ENCODE data around the gene GNAZ. TPM values are rescaled to one million over a fixed set of nuclear protein-coding genes. Genes with fewer than 3 reads are reported as not detected.

Gene GNAZ
- total RNA-seq, 1 donor from 2014 or later = 0.39 TPM

DNA sequence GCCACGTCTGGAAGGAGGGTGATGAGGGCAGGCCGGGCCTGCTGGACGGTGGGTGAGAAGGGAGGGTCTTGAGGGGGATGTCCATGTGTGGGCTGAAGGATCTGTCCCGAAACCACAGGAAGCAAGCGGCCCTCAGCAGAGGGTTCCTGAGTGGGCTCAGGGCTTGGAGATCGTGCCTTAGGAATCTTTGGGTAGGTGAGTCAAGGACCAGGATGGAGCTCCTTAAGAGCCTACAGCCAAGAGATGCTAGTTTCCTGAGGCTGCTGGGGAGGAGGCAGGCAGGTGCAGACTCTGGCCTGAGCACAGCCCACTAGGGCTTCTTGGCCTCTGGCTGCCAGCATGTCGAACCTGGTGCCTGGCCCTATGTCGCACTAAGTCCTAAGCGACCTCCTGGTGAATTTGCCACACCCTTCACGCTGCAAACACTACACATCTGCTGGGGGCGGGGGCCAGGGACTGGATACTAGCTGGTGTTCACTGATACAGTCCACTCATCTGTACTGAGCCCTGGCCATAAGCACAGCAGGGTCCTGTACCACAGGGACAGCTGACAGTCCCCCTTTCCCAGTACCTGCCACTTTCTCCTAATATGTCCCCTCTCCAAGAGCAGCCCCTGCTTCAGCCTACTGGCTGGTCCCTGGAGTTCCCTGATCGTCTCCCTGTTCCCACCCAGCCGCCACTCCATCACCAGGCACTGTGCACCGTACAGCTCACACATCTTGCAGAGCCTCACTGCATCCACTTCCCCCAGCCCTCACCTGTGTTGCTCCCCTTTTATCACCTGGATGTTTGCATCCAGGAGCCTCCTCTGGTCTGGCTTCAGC lies 19.5 kb downstream of the GNAZ start:
- Mint-ChIP-seq H3K27ac (no peak overlapping the region), H3K4me1 (ENCODE audit: low read depth) (peaks cover 7% of the 10 kb centered on the region), H3K27me3 (ENCODE audit: low read depth) (no peaks in the 10 kb centered on the region), H3K36me3 (ENCODE audit: low read depth) (no peaks in the 10 kb centered on the region), H3K4me3 (ENCODE audit: low read depth) (no peak overlapping the region), H3K9me3 (no peaks in the 10 kb centered on the region)
- no peak for DNase-seq (ENCODE audit: low spot score)
- intact Hi-C loops (cut with micrococcal nuclease) = no loop called here

DNA sequence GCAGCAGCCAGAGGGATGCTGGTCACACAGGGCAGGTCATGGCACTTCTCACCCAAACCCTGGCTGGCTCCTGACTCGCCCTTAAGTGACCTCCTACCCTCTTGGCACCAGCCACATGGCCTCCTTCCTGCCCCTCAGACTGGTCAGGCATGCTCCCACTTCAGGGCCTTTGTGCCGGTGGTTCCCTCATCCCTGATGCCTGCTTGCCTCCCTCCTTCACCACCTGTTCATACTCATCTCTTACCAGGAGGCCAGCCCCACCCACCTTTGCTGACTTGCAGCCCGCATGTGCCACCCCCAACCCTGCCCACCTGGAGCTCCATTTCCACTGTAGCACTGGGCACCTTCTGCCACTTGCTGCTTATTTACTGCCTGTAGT lies 20.1 kb downstream of the GNAZ start:
- peaks cover 7% of the 10 kb centered on the region for H3K4me1 Mint-ChIP-seq (ENCODE audit: low read depth)
- no peak overlapping the region for H3K4me3 Mint-ChIP-seq (ENCODE audit: low read depth)
- H3K27ac Mint-ChIP-seq = no peak overlapping the region
- no peaks in the 10 kb centered on the region for H3K9me3 Mint-ChIP-seq
- no peaks in the 10 kb centered on the region for H3K36me3 Mint-ChIP-seq (ENCODE audit: low read depth)
- intact Hi-C loops (cut with micrococcal nuclease) = no loop called here
- no peak for DNase-seq (ENCODE audit: low spot score)
- H3K27me3 Mint-ChIP-seq (ENCODE audit: low read depth) = no peaks in the 10 kb centered on the region

DNA sequence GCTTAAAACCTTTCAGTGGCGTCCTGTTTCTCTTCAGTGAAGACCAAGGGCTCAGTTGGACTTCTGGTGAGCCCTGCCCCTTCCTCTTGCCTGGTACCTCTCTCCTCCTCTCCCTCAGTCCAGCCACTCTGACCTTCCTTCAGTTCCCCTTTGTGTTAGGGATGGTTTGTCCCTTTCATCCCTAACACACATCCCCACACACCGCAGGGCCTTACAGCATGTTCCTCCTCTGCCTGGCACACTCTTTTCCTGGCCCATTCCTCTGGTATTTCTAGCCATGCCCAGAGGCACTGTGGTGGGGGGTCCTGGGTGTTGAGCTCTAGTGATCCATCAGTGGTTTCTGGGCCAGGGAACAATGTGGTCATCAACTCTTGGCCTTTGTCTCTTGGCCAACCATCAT lies 21.4 kb downstream of the GNAZ start:
- no peak for DNase-seq (ENCODE audit: low spot score)
- Mint-ChIP-seq H3K9me3 (no peaks in the 10 kb centered on the region), H3K27ac (no peak overlapping the region), H3K4me1 (ENCODE audit: low read depth) (peaks cover 7% of the 10 kb centered on the region), H3K4me3 (ENCODE audit: low read depth) (no peak overlapping the region), H3K36me3 (ENCODE audit: low read depth) (no peaks in the 10 kb centered on the region), H3K27me3 (ENCODE audit: low read depth) (no peaks in the 10 kb centered on the region)
- intact Hi-C loops (cut with micrococcal nuclease) = no loop called here

DNA sequence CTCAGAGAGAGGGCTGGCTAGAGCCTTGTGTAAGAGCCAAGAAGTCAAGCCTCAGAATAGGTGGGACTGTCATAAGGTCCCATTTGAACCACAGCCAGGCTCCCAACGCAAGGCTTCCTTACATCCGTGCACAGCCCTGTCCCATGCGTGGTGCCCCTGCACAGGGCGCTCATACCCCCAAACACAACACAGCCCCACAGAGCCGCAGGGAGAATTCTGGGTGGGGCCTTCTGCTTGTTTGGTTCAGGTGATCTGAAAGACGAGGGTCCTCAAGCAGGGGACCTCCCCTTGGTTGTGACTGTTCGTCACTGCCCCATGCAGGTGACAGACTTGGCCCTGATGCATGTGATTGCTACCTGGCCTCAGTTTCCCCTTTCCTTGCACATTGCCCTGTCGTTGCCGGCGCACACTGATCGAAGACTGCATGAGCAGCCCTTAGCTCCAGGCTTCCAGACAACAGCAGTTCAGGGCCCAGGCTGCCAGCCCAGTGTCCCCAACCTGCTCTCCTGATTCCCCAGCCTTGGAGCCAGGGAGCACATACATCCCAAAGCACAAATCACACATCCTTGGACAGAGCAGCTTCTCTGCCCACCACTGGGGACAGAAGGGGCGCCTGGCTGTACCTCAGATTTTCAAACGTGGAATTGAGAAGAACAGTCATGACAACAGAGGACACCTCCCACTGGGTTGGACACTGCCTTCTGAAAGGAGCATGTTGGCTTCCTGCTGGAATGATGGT lies 22.1 kb downstream of the GNAZ start:
- intact Hi-C loops (cut with micrococcal nuclease) = no loop called here
- Mint-ChIP-seq H3K36me3 (ENCODE audit: low read depth) (no peaks in the 10 kb centered on the region), H3K4me1 (ENCODE audit: low read depth) (peaks cover 6% of the 10 kb centered on the region), H3K4me3 (ENCODE audit: low read depth) (no peak overlapping the region), H3K9me3 (no peaks in the 10 kb centered on the region), H3K27me3 (ENCODE audit: low read depth) (no peaks in the 10 kb centered on the region), H3K27ac (no peak overlapping the region)
- DNase-seq (ENCODE audit: low spot score) = no peak

DNA sequence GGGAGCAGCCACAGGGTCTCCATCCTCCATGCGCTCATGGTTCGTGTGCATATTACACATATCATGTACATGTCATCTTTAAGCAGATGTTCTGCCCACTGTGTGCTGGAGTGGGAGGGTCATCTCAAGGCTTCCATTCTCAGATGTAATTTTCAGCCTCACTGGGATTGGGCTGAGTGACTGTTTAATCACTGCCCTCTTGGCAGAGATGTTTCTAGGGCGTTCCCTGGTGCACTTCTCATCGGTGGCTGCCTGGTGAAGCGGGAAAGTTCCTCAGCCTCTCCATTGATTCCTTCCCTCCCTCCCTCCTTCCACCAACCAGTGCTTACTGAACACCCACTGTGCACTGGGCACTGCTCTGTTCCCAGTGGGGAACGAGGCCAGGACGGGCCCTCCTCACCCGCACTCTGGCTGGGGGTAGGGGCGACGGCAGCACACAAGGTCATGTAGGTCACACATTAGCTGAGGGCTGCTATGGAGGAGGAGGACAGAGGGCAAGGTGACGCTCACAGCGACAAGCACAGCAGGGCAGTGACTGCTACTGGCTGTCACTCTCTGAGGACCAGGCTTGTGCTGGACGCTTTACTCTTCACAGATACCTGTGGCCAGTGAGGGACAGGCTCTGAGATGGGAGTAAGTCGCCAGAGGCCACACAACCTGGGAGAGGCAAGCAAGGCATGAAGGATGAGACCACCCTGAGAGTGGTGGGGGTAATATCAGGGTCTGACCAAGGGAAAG lies 22.9 kb downstream of the GNAZ start:
- no peak overlapping the region for H3K27ac Mint-ChIP-seq
- H3K27me3 Mint-ChIP-seq (ENCODE audit: low read depth) = no peaks in the 10 kb centered on the region
- intact Hi-C loops (cut with micrococcal nuclease) = no loop called here
- no peak overlapping the region for H3K4me3 Mint-ChIP-seq (ENCODE audit: low read depth)
- peaks cover under 1% of the 10 kb centered on the region for H3K4me1 Mint-ChIP-seq (ENCODE audit: low read depth)
- H3K9me3 Mint-ChIP-seq = no peaks in the 10 kb centered on the region
- no peak for DNase-seq (ENCODE audit: low spot score)
- no peaks in the 10 kb centered on the region for H3K36me3 Mint-ChIP-seq (ENCODE audit: low read depth)

DNA sequence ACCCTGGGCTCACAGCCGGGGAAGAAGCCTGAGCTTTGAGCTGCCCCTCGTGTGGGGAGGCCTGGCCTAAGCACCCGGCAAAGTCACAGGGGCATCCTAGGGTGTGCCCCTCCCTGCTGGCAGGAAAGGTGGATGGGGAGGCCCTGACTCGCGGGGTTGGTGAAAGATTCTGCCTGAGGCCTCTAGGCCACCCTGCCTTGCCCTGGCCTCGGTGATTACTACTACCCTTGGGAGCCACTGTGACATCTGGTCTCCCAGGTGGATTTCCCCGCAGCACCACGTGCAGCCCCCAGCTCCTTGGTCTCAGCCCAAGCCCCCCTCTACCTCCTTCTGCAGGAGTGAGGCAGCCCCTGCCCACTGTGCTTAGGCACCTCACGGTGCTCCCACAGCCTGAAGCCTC lies 23.9 kb downstream of the GNAZ start:
- Mint-ChIP-seq H3K4me3 (ENCODE audit: low read depth) (no peak overlapping the region), H3K4me1 (ENCODE audit: low read depth) (no peaks in the 10 kb centered on the region), H3K27ac (no peak overlapping the region), H3K36me3 (ENCODE audit: low read depth) (no peaks in the 10 kb centered on the region), H3K9me3 (no peaks in the 10 kb centered on the region), H3K27me3 (ENCODE audit: low read depth) (no peaks in the 10 kb centered on the region)
- intact Hi-C loops (cut with micrococcal nuclease) = no loop called here
- DNase-seq (ENCODE audit: low spot score) = no peak

DNA sequence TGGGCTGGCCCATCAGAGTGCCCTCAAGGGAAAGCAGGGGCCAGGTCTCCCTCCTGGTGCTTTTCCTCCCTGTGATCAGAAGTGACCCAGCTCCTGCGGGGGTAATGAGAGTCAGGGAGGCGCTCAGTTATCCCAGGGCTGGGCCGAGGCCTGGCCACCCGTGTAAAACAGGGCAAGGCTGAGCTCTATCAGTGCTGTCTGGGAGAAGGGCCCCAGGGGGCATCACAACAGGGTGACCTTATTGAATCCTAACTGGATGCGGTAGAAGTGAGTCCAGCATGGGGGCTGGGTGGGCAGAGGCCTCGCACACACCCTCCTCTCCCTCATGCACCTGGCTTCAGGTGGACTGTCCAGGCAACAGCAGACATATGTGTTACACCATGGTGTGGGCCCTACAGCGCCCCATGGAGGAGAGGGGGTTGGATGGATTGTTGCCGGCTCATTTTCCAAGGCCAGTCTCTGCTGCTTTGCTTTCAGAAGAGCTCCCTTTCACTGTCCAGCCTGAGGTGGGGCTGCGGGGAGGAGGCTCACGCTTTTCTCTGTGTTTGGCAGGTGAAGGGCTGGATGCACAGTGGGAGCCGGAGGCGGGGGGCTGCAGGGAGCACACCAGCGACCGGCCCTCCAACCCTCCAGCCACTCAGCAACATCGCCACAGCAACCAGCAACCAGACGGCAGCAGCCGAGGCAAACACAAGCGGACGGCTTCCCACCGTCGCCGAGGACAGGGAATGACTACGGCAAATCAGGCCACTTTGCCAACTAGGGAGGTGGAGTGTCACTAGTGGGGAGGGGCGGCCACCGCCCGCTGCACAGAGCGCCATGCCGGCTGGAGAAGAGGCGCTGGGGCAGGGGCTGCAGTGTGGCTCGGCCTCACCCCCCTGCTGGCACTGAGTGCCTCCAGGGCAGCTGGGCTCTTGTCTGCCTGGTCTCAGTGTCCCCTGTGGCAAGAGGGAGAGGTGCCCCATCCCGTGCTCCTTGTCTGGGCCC lies 24.7 kb downstream of the GNAZ start:
- Mint-ChIP-seq H3K36me3 (ENCODE audit: low read depth) (no peaks in the 10 kb centered on the region), H3K27ac (no peak overlapping the region), H3K4me1 (ENCODE audit: low read depth) (no peaks in the 10 kb centered on the region), H3K4me3 (ENCODE audit: low read depth) (no peak overlapping the region), H3K27me3 (ENCODE audit: low read depth) (no peaks in the 10 kb centered on the region), H3K9me3 (no peaks in the 10 kb centered on the region)
- DNase-seq (ENCODE audit: low spot score) = no peak
- intact Hi-C loops (cut with micrococcal nuclease) = no loop called here

DNA sequence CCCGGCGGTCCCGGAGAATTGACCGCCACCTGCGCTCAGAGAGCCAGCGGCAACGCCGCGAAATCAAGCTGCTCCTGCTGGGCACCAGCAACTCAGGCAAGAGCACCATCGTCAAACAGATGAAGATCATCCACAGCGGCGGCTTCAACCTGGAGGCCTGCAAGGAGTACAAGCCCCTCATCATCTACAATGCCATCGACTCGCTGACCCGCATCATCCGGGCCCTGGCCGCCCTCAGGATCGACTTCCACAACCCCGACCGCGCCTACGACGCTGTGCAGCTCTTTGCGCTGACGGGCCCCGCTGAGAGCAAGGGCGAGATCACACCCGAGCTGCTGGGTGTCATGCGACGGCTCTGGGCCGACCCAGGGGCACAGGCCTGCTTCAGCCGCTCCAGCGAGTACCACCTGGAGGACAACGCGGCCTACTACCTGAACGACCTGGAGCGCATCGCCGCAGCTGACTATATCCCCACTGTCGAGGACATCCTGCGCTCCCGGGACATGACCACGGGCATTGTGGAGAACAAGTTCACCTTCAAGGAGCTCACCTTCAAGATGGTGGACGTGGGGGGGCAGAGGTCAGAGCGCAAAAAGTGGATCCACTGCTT lies 25.5 kb downstream of the GNAZ start:
- Mint-ChIP-seq H3K27ac (no peak overlapping the region), H3K4me3 (ENCODE audit: low read depth) (no peak overlapping the region), H3K36me3 (ENCODE audit: low read depth) (no peaks in the 10 kb centered on the region), H3K4me1 (ENCODE audit: low read depth) (no peaks in the 10 kb centered on the region), H3K9me3 (no peaks in the 10 kb centered on the region), H3K27me3 (ENCODE audit: low read depth) (no peaks in the 10 kb centered on the region)
- no peak for DNase-seq (ENCODE audit: low spot score)
- intact Hi-C loops (cut with micrococcal nuclease) = no loop called here

DNA sequence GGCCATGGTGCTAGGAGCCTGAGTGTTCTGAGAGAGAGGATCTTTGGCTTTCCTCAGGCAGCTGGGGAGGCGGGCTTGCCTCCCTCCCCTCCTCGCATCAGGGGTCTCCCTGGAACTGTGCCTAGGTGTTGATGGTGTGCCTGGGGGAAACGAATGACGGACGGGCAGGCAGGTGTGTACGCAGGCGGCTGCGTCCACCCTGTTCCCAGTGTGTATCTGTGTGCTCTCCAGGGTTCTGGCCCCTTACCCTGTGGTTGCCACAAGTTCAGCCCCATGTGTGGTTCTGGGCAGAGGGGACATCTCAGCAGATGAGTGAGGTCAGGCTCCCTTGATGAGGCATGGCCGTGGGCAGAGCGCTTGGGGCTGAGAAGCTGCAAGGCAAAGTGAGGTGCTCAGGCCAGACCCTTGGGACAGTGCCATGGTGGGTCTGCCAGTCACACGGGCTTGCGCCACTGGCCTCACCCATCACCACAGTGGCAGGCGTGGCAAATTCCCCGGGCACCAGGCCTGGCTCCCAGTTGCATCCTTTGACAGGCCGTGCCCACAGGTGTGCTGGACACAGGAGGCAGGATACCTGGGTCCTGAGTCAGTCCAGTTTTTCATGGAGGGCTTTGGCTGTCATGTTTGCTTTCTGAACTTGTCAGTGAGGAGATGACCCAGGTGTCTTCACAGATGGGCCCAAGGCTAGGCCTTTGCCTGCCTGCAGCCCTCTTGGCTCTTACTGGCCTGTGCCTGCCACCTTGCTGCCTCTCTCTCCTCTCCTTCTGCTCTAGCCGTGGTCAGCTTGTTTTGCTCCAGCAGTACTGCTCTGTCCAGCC lies 27.3 kb downstream of the GNAZ start:
- no peak for DNase-seq (ENCODE audit: low spot score)
- Mint-ChIP-seq H3K4me3 (ENCODE audit: low read depth) (no peak overlapping the region), H3K36me3 (ENCODE audit: low read depth) (no peaks in the 10 kb centered on the region), H3K4me1 (ENCODE audit: low read depth) (no peaks in the 10 kb centered on the region), H3K9me3 (no peaks in the 10 kb centered on the region), H3K27me3 (ENCODE audit: low read depth) (no peaks in the 10 kb centered on the region), H3K27ac (no peak overlapping the region)
- intact Hi-C loops (cut with micrococcal nuclease) = no loop called here

DNA sequence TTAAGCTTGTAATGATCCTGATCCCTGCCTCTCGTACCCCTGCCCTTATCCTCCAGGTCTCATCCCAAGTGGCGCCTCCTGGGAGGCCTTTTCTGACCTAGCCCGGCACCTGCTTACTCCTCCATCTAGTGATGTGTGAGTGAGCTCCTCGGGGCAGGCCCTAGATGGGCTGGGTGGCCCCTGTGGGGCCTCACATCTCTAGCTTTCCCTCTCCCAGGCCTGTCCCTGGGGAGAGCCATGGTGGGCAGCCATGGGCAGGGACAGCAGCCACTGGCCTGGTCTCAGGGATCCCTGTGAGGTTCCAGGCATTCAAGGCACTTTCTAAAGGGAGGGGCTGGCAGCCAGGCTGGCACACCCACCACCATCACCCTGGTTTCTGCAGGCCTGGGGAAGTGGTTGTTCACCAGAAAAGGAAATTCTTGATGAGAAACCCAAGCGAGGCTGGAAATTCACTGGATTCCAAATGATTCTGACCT lies 27.9 kb downstream of the GNAZ start:
- H3K4me3 Mint-ChIP-seq (ENCODE audit: low read depth) = no peak overlapping the region
- DNase-seq (ENCODE audit: low spot score) = no peak
- no peaks in the 10 kb centered on the region for H3K27me3 Mint-ChIP-seq (ENCODE audit: low read depth)
- H3K4me1 Mint-ChIP-seq (ENCODE audit: low read depth) = no peaks in the 10 kb centered on the region
- no peak overlapping the region for H3K27ac Mint-ChIP-seq
- no peaks in the 10 kb centered on the region for H3K9me3 Mint-ChIP-seq
- intact Hi-C loops (cut with micrococcal nuclease) = no loop called here
- H3K36me3 Mint-ChIP-seq (ENCODE audit: low read depth) = no peaks in the 10 kb centered on the region

DNA sequence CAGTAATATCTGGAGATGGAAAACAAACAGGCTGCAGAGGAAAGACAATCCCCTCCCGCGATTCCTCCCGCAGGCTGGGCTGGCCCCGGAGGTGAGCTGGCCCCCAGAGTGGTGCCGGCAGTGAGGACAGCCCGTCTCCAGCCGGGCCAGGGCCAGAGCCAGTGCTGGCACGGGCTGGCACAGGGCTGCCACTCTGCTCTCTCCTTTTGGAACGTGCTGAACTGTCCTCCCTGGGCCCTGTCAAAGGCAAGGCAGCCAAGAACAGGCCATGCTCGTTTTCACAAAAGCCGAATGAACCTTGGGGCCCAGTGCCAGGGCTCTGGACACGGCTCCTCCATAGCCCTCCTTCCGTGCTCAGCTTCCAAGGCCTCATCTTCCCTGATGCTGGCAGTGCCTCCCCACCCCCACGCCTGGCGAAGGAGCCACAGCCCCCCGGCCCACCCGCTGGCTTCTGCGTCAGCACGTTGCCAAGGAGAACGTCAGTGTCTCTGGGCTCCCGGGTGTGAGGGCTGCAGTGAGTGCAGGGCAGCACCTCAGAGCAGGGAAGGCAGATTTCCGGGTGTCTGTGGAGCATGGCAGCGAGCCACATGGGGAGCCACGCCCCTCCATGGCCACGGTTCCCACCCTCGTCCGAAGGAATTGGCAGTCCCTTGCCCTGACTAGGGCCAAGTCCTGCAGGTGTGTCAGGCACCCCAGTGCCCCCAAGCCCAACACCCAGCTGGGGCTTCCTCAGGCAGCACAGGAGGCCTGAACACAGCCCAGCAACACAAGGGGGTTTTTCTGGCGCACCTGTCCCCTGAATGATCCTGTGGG lies 28.6 kb downstream of the GNAZ start:
- Mint-ChIP-seq H3K27me3 (ENCODE audit: low read depth) (no peaks in the 10 kb centered on the region), H3K4me3 (ENCODE audit: low read depth) (no peak overlapping the region), H3K9me3 (no peaks in the 10 kb centered on the region), H3K36me3 (ENCODE audit: low read depth) (no peaks in the 10 kb centered on the region), H3K4me1 (ENCODE audit: low read depth) (no peaks in the 10 kb centered on the region), H3K27ac (no peak overlapping the region)
- intact Hi-C loops (cut with micrococcal nuclease) = no loop called here
- DNase-seq (ENCODE audit: low spot score) = no peak
